ENCODE results near the gene TWSG1.
"Not testable (repeated sequence)": the region's sequence is repeated elsewhere in the genome, so short reads cannot be mapped to it uniquely, and the experiment has no call there.

Gene TWSG1

GRCh38 chr18:9354256-9354655, 19.7 kb downstream of the TWSG1 start:
- Histone ChIP-seq H3K36me3 (ENCODE audit: control insufficient read depth, insufficient read depth, low read length) (no peaks in the 10 kb centered on the region), H3K4me3 (ENCODE audit: insufficient read depth, low read depth, low read length) (no peak overlapping the region), H3K27ac (ENCODE audit: insufficient read depth, low read depth, low read length, poor library complexity, severe bottlenecking) (no peak overlapping the region), H3K4me1 (ENCODE audit: control insufficient read depth, insufficient read depth, low read length) (no peaks in the 10 kb centered on the region), H3K9me3 (ENCODE audit: control insufficient read depth, low read length) (no peaks in the 10 kb centered on the region), H3K27me3 (ENCODE audit: control insufficient read depth, insufficient read depth, low read length, poor library complexity, severe bottlenecking) (no peaks in the 10 kb centered on the region)
- WGBS, 2 experiments: 95 to 100% methylated on average over 1 of the region's 1 CpG

GRCh38 chr18:9356976-9357375, 22.4 kb downstream of the TWSG1 start:
- H3K9me3 ChIP-seq (ENCODE audit: control insufficient read depth, low read length): no peaks in the 10 kb centered on the region
- H3K4me1 ChIP-seq (ENCODE audit: control insufficient read depth, insufficient read depth, low read length): no peaks in the 10 kb centered on the region
- no peak overlapping the region for H3K4me3 ChIP-seq (ENCODE audit: insufficient read depth, low read depth, low read length)
- no peak overlapping the region for H3K27ac ChIP-seq (ENCODE audit: insufficient read depth, low read depth, low read length, poor library complexity, severe bottlenecking)
- H3K36me3 ChIP-seq (ENCODE audit: control insufficient read depth, insufficient read depth, low read length): no peaks in the 10 kb centered on the region
- no peaks in the 10 kb centered on the region for H3K27me3 ChIP-seq (ENCODE audit: control insufficient read depth, insufficient read depth, low read length, poor library complexity, severe bottlenecking)
- WGBS, 2 experiments: 94 to 98% methylated on average over 2 of the region's 2 CpGs

GRCh38 chr18:9359796-9360195, 25.2 kb downstream of the TWSG1 start:
- Histone ChIP-seq H3K9me3 (ENCODE audit: control insufficient read depth, low read length) (no peaks in the 10 kb centered on the region), H3K27me3 (ENCODE audit: control insufficient read depth, insufficient read depth, low read length, poor library complexity, severe bottlenecking) (no peaks in the 10 kb centered on the region), H3K27ac (ENCODE audit: insufficient read depth, low read depth, low read length, poor library complexity, severe bottlenecking) (no peak overlapping the region), H3K4me1 (ENCODE audit: control insufficient read depth, insufficient read depth, low read length) (no peaks in the 10 kb centered on the region), H3K36me3 (ENCODE audit: control insufficient read depth, insufficient read depth, low read length) (no peaks in the 10 kb centered on the region), H3K4me3 (ENCODE audit: insufficient read depth, low read depth, low read length) (no peak overlapping the region)
- WGBS, 2 experiments: 88 to 93% methylated on average over 2 to 4 of the region's 4 CpGs

- no peaks in the 10 kb centered on the region for H3K4me1 ChIP-seq (ENCODE audit: control insufficient read depth, insufficient read depth, low read length)
- WGBS, 2 experiments: 91 to 95% methylated on average over 3 of the region's 3 CpGs
- H3K27ac ChIP-seq (ENCODE audit: insufficient read depth, low read depth, low read length, poor library complexity, severe bottlenecking): no peak overlapping the region
- no peaks in the 10 kb centered on the region for H3K36me3 ChIP-seq (ENCODE audit: control insufficient read depth, insufficient read depth, low read length)
- H3K27me3 ChIP-seq (ENCODE audit: control insufficient read depth, insufficient read depth, low read length, poor library complexity, severe bottlenecking): no peaks in the 10 kb centered on the region
- H3K4me3 ChIP-seq (ENCODE audit: insufficient read depth, low read depth, low read length): no peak overlapping the region
- no peaks in the 10 kb centered on the region for H3K9me3 ChIP-seq (ENCODE audit: control insufficient read depth, low read length)
Measured at GRCh38 chr18:9361191-9361590, 26.6 kb downstream of the TWSG1 start.

- Histone ChIP-seq H3K27ac (ENCODE audit: insufficient read depth, low read depth, low read length, poor library complexity, severe bottlenecking) (no peak overlapping the region), H3K4me1 (ENCODE audit: control insufficient read depth, insufficient read depth, low read length) (no peaks in the 10 kb centered on the region), H3K36me3 (ENCODE audit: control insufficient read depth, insufficient read depth, low read length) (no peaks in the 10 kb centered on the region), H3K9me3 (ENCODE audit: control insufficient read depth, low read length) (no peaks in the 10 kb centered on the region), H3K4me3 (ENCODE audit: insufficient read depth, low read depth, low read length) (no peak overlapping the region), H3K27me3 (ENCODE audit: control insufficient read depth, insufficient read depth, low read length, poor library complexity, severe bottlenecking) (no peaks in the 10 kb centered on the region)
- WGBS, 2 experiments: 81 to 93% methylated on average over 1 of the region's 1 CpG
Measured at GRCh38 chr18:9362869-9363268, 28.3 kb downstream of the TWSG1 start.

- WGBS, 2 experiments: 91 to 93% methylated on average over 8 of the region's 8 CpGs
- no peaks in the 10 kb centered on the region for H3K36me3 ChIP-seq (ENCODE audit: control insufficient read depth, insufficient read depth, low read length)
- no peak overlapping the region for H3K27ac ChIP-seq (ENCODE audit: insufficient read depth, low read depth, low read length, poor library complexity, severe bottlenecking)
- no peaks in the 10 kb centered on the region for H3K9me3 ChIP-seq (ENCODE audit: control insufficient read depth, low read length)
- H3K27me3 ChIP-seq (ENCODE audit: control insufficient read depth, insufficient read depth, low read length, poor library complexity, severe bottlenecking): no peaks in the 10 kb centered on the region
- H3K4me1 ChIP-seq (ENCODE audit: control insufficient read depth, insufficient read depth, low read length): no peaks in the 10 kb centered on the region
- no peak overlapping the region for H3K4me3 ChIP-seq (ENCODE audit: insufficient read depth, low read depth, low read length)
Measured at GRCh38 chr18:9364242-9364641, 29.7 kb downstream of the TWSG1 start.

- Histone ChIP-seq H3K9me3 (ENCODE audit: control insufficient read depth, low read length) (no peaks in the 10 kb centered on the region), H3K4me3 (ENCODE audit: insufficient read depth, low read depth, low read length) (no peak overlapping the region), H3K27me3 (ENCODE audit: control insufficient read depth, insufficient read depth, low read length, poor library complexity, severe bottlenecking) (no peaks in the 10 kb centered on the region), H3K27ac (ENCODE audit: insufficient read depth, low read depth, low read length, poor library complexity, severe bottlenecking) (no peak overlapping the region), H3K36me3 (ENCODE audit: control insufficient read depth, insufficient read depth, low read length) (no peaks in the 10 kb centered on the region), H3K4me1 (ENCODE audit: control insufficient read depth, insufficient read depth, low read length) (no peaks in the 10 kb centered on the region)
- 93 to 96% methylated on average over 7 of the region's 7 CpGs for WGBS, 2 experiments
Measured at GRCh38 chr18:9365406-9365805, 30.8 kb downstream of the TWSG1 start.

GRCh38 chr18:9366126-9366714, 31.6 kb downstream of the TWSG1 start:
- Histone ChIP-seq H3K4me1 (ENCODE audit: control insufficient read depth, insufficient read depth, low read length) (no peaks in the 10 kb centered on the region), H3K9me3 (ENCODE audit: control insufficient read depth, low read length) (no peaks in the 10 kb centered on the region), H3K4me3 (ENCODE audit: insufficient read depth, low read depth, low read length) (no peak overlapping the region), H3K27me3 (ENCODE audit: control insufficient read depth, insufficient read depth, low read length, poor library complexity, severe bottlenecking) (no peaks in the 10 kb centered on the region), H3K27ac (ENCODE audit: insufficient read depth, low read depth, low read length, poor library complexity, severe bottlenecking) (no peak overlapping the region), H3K36me3 (ENCODE audit: control insufficient read depth, insufficient read depth, low read length) (no peaks in the 10 kb centered on the region)
- 67% methylated on average over 5 to 6 of the region's 6 CpGs for WGBS, 2 experiments

GRCh38 chr18:9373254-9373653, 38.7 kb downstream of the TWSG1 start:
- H3K4me3 ChIP-seq (ENCODE audit: insufficient read depth, low read depth, low read length); H3K4me1 ChIP-seq (ENCODE audit: control insufficient read depth, insufficient read depth, low read length); H3K27ac ChIP-seq (ENCODE audit: insufficient read depth, low read depth, low read length, poor library complexity, severe bottlenecking); H3K9me3 ChIP-seq (ENCODE audit: control insufficient read depth, low read length); H3K27me3 ChIP-seq (ENCODE audit: control insufficient read depth, insufficient read depth, low read length, poor library complexity, severe bottlenecking); H3K36me3 ChIP-seq (ENCODE audit: control insufficient read depth, insufficient read depth, low read length): not testable (repeated sequence)
- 90 to 94% methylated on average over 1 of the region's 1 CpG for WGBS, 2 experiments

GRCh38 chr18:9379118-9379517, 44.5 kb downstream of the TWSG1 start:
- Histone ChIP-seq H3K27ac (ENCODE audit: insufficient read depth, low read depth, low read length, poor library complexity, severe bottlenecking) (no peak overlapping the region), H3K36me3 (ENCODE audit: control insufficient read depth, insufficient read depth, low read length) (no peaks in the 10 kb centered on the region), H3K4me1 (ENCODE audit: control insufficient read depth, insufficient read depth, low read length) (peaks cover 3% of the 10 kb centered on the region), H3K27me3 (ENCODE audit: control insufficient read depth, insufficient read depth, low read length, poor library complexity, severe bottlenecking) (no peaks in the 10 kb centered on the region), H3K4me3 (ENCODE audit: insufficient read depth, low read depth, low read length) (no peak overlapping the region), H3K9me3 (ENCODE audit: control insufficient read depth, low read length) (no peaks in the 10 kb centered on the region)
- WGBS, 2 experiments: 93 to 95% methylated on average over 6 of the region's 6 CpGs

- Histone ChIP-seq H3K27ac (ENCODE audit: insufficient read depth, low read depth, low read length, poor library complexity, severe bottlenecking) (no peak overlapping the region), H3K4me1 (ENCODE audit: control insufficient read depth, insufficient read depth, low read length) (peaks cover 3% of the 10 kb centered on the region), H3K36me3 (ENCODE audit: control insufficient read depth, insufficient read depth, low read length) (no peaks in the 10 kb centered on the region), H3K27me3 (ENCODE audit: control insufficient read depth, insufficient read depth, low read length, poor library complexity, severe bottlenecking) (no peaks in the 10 kb centered on the region), H3K4me3 (ENCODE audit: insufficient read depth, low read depth, low read length) (no peak overlapping the region), H3K9me3 (ENCODE audit: control insufficient read depth, low read length) (no peaks in the 10 kb centered on the region)
- WGBS, 2 experiments: 85 to 96% methylated on average over 2 of the region's 2 CpGs
Measured at GRCh38 chr18:9380101-9380500, 45.5 kb downstream of the TWSG1 start.

Data from ectodermal cell (in vitro differentiated cells).